Measurements from ENCODE around the gene ESR1.

ESR1 gene

DNA sequence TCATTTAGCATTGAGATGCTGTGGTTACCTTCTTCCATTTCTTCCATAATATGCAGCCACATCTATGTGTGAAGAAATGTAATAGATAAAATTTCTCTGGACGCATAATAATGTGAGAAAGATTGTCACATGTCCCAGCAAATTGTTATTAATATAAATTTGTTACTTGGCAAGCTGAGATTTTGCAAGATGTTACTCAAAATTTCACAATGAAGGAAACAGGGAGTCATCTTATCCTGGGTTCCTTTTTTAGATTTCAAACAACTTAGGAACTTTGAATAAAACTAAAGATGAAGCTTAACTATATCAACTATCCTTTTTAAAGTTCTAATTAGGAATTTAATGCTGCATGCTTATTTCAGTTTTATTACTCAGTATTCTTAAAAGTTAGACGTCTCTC is 3.6 kb downstream of the ESR1 start:
- Histone ChIP-seq H3K4me1 (ENCODE audit: low read length) (peaks cover 4% of the 10 kb centered on the region; the same call in 1 of the 2 replicates), H3K4me2 (ENCODE audit: low read depth, low read length) (no peak overlapping the region), H3K27ac (ENCODE audit: low read length) (no peak overlapping the region), H3K9me3 (replicated peaks; ENCODE audit: insufficient read depth, low read length) (no peaks in the 10 kb centered on the region), H3K36me3 (replicated peaks; ENCODE audit: insufficient read depth, low read length) (no peaks in the 10 kb centered on the region), H4K20me1 (ENCODE audit: insufficient read depth, low read length) (no peaks in the 10 kb centered on the region), H3K9ac (ENCODE audit: low read length) (no peak overlapping the region), H3K4me3 (ENCODE audit: low read length) (no peak overlapping the region), H2AFZ (ENCODE audit: low read length) (no peak overlapping the region), H3F3A (ENCODE audit: insufficient read depth, low read length) (0 out of 2 replicates have a peak, but pooled peaks cover 3% of the 10 kb centered on the region), H3K79me2 (ENCODE audit: low read length) (no peaks in the 10 kb centered on the region), H3K27me3 (replicated peaks; ENCODE audit: insufficient read depth, low read length) (no peaks in the 10 kb centered on the region), H3K9me2 (replicated peaks; ENCODE audit: insufficient read depth, low read length) (no peaks in the 10 kb centered on the region)
- TF ChIP-seq EZH2phosphoT487 (IDR thresholded peaks at IDR 0.05; ENCODE audit: low read length) (no peak), EZH2 (optimal IDR thresholded peaks at IDR 0.05; ENCODE audit: low read depth, low read length) (no peak)
- TF ChIP-seq, protein P1, sequence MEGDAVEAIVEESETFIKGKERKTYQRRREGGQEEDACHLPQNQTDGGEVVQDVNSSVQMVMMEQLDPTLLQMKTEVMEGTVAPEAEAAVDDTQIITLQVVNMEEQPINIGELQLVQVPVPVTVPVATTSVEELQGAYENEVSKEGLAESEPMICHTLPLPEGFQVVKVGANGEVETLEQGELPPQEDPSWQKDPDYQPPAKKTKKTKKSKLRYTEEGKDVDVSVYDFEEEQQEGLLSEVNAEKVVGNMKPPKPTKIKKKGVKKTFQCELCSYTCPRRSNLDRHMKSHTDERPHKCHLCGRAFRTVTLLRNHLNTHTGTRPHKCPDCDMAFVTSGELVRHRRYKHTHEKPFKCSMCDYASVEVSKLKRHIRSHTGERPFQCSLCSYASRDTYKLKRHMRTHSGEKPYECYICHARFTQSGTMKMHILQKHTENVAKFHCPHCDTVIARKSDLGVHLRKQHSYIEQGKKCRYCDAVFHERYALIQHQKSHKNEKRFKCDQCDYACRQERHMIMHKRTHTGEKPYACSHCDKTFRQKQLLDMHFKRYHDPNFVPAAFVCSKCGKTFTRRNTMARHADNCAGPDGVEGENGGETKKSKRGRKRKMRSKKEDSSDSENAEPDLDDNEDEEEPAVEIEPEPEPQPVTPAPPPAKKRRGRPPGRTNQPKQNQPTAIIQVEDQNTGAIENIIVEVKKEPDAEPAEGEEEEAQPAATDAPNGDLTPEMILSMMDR (IDR thresholded peaks at IDR 0.05; ENCODE audit: low read length): no peak
- DNase-seq: no peak

DNA sequence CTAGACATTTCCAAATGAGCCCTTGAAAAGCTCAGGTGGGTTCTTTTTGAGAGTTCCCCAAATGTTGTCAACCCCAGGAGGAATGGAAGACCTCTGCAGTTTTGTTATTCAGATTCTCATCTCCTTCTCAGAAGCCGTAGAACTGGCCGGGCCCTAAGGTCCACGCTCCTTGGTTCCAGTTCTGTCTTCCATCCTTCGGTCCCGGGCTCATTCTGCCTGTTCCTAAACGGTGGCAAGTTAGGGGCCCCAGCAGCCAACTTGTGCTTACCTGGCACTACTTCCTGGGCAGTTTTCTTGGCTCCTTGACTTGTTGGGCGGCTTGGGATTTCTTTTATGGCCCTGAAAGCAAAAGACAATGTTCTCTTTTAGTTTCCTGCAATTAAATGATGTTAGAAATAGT is 6.4 kb downstream of the ESR1 start:
- no peak overlapping the region for H2AFZ ChIP-seq (ENCODE audit: low read length)
- TF ChIP-seq EZH2 (optimal IDR thresholded peaks at IDR 0.05; ENCODE audit: low read depth, low read length): no peak
- TF ChIP-seq, protein P1 (IDR thresholded peaks at IDR 0.05; ENCODE audit: low read length): no peak
- TF ChIP-seq EZH2phosphoT487 (IDR thresholded peaks at IDR 0.05; ENCODE audit: low read length): no peak
- DNase-seq: no peak
- no peak overlapping the region for H3K27ac ChIP-seq (ENCODE audit: low read length)
- no peaks in the 10 kb centered on the region for H3K9me3 ChIP-seq (replicated peaks; ENCODE audit: insufficient read depth, low read length)
- no peak overlapping the region for H3K9ac ChIP-seq (ENCODE audit: low read length)
- no peaks in the 10 kb centered on the region for H3K27me3 ChIP-seq (replicated peaks; ENCODE audit: insufficient read depth, low read length)
- H3K36me3 ChIP-seq (replicated peaks; ENCODE audit: insufficient read depth, low read length): no peaks in the 10 kb centered on the region
- no peak overlapping the region for H3K4me2 ChIP-seq (ENCODE audit: low read depth, low read length)
- H3K4me1 ChIP-seq (ENCODE audit: low read length): no peaks in the 10 kb centered on the region
- no peaks in the 10 kb centered on the region for H4K20me1 ChIP-seq (ENCODE audit: insufficient read depth, low read length)
- no peaks in the 10 kb centered on the region for H3K79me2 ChIP-seq (ENCODE audit: low read length)
- no peaks in the 10 kb centered on the region for H3K9me2 ChIP-seq (replicated peaks; ENCODE audit: insufficient read depth, low read length)
- no peak overlapping the region for H3K4me3 ChIP-seq (ENCODE audit: low read length)
- H3F3A ChIP-seq (ENCODE audit: insufficient read depth, low read length): no peaks in the 10 kb centered on the region

GRCh38 chr6:151814614-151815013 is 7.1 kb downstream of the ESR1 start:
- no peaks in the 10 kb centered on the region for H3K4me1 ChIP-seq (ENCODE audit: low read length)

More at GRCh38 chr6:151814614-151815013, 7.1 kb downstream of the ESR1 start:
- no peak overlapping the region for H3K4me2 ChIP-seq (ENCODE audit: low read depth, low read length)
- H3K27ac ChIP-seq (ENCODE audit: low read length): no peak overlapping the region
- no peaks in the 10 kb centered on the region for H4K20me1 ChIP-seq (ENCODE audit: insufficient read depth, low read length)
- no peaks in the 10 kb centered on the region for H3K9me2 ChIP-seq (replicated peaks; ENCODE audit: insufficient read depth, low read length)
- DNase-seq: no peak
- H3K9me3 ChIP-seq (replicated peaks; ENCODE audit: insufficient read depth, low read length): no peaks in the 10 kb centered on the region
- no peaks in the 10 kb centered on the region for H3K36me3 ChIP-seq (replicated peaks; ENCODE audit: insufficient read depth, low read length)
- no peak overlapping the region for H3K4me3 ChIP-seq (ENCODE audit: low read length)
- TF ChIP-seq, protein P1 (IDR thresholded peaks at IDR 0.05; ENCODE audit: low read length): no peak
- no peak for TF ChIP-seq EZH2phosphoT487 (IDR thresholded peaks at IDR 0.05; ENCODE audit: low read length)
- no peak for TF ChIP-seq EZH2 (optimal IDR thresholded peaks at IDR 0.05; ENCODE audit: low read depth, low read length)
- H3F3A ChIP-seq (ENCODE audit: insufficient read depth, low read length): no peaks in the 10 kb centered on the region
- no peaks in the 10 kb centered on the region for H3K27me3 ChIP-seq (replicated peaks; ENCODE audit: insufficient read depth, low read length)
- H3K9ac ChIP-seq (ENCODE audit: low read length): no peak overlapping the region
- H2AFZ ChIP-seq (ENCODE audit: low read length): no peak overlapping the region
- H3K79me2 ChIP-seq (ENCODE audit: low read length): no peaks in the 10 kb centered on the region

All from MM.1S (cell line).